DMS114 treated with DMSO at 0.1 percent for 48 hours (cell line): Measurements from ENCODE around the gene SWAP70.

Source experiments
- DNase-seq: peaks from one replicate; lab custom pipeline; 2025; ENCODE audit not compliant: unreplicated experiment; lab: John Stamatoyannopoulos, UW

SWAP70 gene

GRCh38 chr11:9774109-9774508 is 110.2 kb downstream of the SWAP70 start:
- DNase-seq, result no peak

GRCh38 chr11:9774591-9775397 is 110.9 kb downstream of the SWAP70 start:
- no peak for DNase-seq

- DNase-seq, result no peak
These were observed 111.5 kb downstream of the SWAP70 start for GRCh38 chr11:9775398-9775779.

DNA sequence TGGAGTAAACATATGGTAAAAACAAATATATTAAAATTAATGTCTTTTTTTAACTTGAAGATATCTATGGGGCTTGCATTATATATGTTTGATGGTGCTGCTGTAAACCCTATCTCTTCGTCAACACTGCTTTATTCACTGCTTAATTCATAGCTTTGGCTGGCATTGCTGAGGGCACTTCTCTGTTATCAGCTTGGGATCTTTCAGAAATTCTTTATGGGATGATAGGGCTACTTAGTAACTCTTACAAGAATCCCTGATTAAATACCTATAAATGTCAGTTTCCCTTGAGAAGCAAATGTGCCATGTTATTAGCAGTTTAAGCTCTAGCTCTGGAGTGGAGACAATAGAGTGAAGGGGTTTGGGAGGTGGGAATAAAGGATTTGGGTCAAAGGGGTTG is 112.3 kb downstream of the SWAP70 start:
- DNase-seq, result no peak

DNA sequence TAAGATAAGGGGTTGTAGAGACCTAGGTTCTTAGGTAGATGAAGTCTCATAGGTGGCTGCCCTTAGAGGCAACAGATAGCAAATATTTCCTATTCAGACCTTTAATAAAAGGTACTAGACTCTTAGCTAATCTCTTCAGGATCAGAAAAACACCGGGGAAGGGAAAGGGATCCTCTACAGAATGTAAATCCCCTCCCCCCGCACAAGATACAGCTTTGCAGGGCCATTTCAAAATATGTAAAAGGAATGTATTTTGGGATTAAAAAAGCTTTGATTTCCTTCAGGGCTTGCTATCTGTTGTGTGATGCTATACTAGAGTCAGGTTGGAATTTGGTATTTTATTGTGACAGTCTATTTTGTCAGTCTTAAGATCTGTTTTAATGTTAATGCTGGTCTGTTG is 113.2 kb downstream of the SWAP70 start:
- no peak for DNase-seq

DNA sequence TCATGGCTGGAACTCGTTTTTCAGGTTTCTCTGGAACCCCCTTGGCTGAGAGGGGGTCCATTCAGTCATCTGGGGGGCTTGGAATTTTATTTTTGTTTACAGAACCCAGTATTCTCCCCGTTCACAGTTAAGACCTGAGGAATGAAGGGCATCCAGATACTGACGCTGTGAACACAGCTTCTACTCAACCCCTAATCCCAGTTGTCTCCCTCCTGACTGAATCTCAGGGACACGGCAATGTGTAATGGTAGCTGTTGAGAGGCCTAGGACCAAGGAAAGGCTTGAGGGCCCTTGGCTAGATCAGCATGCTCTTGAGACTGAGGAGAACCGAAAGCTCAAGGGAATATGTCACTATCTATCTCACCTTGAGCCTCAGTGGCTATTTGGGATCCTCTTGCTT is 113.6 kb downstream of the SWAP70 start:
- DNase-seq, result no peak

GRCh38 chr11:9780929-9781328 is 117.1 kb downstream of the SWAP70 start:
- DNase-seq, result no peak

GRCh38 chr11:9783986-9784385 is 120.1 kb downstream of the SWAP70 start:
- DNase-seq, result no peak

- no peak for DNase-seq
These were observed 120.9 kb downstream of the SWAP70 start for GRCh38 chr11:9784602-9785315.

DNA sequence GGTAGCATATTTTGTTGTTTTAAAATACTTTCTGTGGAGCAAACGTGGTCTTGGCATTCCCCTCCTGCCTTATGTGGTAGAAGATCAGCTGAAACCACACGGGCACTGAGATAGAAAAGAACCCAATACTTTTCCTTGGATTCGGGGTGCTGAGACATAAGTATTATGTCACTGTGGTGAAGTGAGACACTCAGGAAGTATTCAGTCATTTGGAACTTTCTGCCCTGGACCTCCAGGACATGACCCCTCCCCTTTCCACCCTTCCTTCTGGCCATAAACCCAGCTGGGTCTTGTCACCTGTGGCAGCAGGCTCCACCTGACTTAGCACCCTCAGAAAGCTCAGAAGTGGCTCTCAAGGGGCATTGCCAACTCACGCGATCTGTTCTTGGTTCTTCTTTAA is 123.4 kb downstream of the SWAP70 start:
- no peak for DNase-seq

DNA sequence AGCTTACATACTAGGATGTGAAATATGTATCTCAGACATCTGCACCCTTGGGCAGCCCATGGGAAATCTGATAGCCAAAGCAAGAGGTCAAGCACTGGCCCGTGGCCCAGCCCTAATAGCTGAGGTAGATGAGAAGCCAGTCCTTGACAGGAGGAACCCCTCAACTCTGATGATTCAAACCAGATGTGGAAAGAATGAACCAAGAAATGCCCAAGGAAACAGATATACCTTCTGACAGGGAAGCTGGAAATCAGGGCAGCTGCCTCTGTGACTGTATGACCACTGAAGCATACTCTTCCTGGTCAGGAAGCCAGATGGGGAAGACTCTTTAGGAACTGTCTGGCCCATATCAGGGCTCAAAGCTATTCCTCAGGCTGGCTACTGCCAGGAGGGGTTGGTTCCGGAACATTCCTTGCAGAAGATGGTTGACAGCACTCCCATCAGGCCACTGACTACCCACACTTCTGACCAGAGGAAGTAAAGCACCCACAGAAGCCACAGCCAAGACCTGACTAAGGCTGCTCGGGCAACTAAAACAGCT is 124.2 kb downstream of the SWAP70 start:
- DNase-seq, result no peak

- DNase-seq, result no peak
These were observed 126.0 kb downstream of the SWAP70 start for GRCh38 chr11:9789910-9790309.

- DNase-seq, result no peak
These were observed 126.8 kb downstream of the SWAP70 start for GRCh38 chr11:9790703-9791102.

DNA sequence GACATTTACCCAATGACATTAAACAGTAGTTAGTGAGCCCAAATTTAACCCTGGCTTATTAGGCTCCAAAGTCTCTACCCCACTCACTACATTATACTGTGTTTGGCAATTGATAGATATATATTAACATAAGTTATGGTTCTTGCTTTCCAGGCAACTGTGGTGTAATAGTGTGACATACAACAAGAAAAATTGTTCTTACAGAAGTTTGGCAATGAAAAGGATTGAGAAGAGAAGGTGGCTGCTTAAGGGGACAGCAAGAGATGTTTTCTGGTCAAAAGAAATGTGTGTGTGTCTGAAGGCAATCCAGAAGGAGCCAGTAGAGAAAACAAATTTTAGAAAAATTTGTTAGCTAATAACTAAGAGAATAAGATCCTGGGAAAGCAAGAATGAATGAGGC is 132.4 kb downstream of the SWAP70 start:
- DNase-seq, result no peak

DNA sequence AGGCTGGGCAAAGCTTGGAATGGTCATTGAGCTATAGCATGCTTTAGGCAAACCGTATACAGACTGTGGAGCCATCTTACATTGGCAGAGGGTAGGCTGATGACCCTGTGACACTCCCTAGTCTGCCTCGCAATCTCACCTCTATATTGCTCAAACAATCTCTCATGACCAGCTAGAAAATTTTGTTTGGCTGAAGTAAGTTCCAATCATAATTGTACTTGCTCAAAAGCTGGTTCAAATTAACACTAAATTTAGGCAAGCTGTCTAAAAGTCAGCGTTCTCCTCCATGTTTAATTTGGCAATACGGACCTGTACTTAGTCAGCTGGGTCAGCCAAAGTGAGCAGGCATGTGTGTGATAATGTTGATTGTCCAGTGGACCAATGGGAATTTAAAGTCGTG is 133.0 kb downstream of the SWAP70 start:
- no peak for DNase-seq

- DNase-seq, result no peak
These were observed 133.4 kb downstream of the SWAP70 start for GRCh38 chr11:9797300-9797699.

DNA sequence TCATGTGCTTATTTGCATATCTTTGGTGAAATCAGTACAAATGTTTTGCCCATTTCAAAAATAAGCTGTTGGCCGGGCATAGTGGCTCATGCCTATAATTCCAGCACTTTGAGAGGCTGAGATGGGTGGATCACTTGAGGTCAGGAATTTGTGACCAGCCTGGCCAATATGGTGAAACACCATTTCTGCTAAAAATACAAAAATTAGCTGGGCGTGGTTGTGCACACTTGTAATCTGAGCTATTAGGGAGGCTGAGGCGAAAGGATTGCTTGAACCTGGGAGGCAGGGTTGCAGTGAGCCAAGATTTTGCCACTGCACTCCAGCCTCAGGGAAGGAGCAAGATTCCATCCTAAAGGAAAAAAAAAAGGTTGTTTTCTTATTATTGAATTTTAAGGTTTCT is 136.0 kb downstream of the SWAP70 start:
- no peak for DNase-seq

GRCh38 chr11:9802291-9802861 is 138.5 kb downstream of the SWAP70 start:
- peak; percentile 66 for DNase-seq
